ENCODE measurements around the gene CAMTA1. TPM values are rescaled to one million over a fixed set of nuclear protein-coding genes. Genes with fewer than 3 reads are reported as not detected.

Gene CAMTA1
- total RNA-seq, 1 donor from 2014 or later, result 77.6 TPM

- no peak for FAIRE-seq
- no peak overlapping the region for H3K4me3 ChIP-seq (ENCODE audit: insufficient read depth, low read depth, low read length)
- peaks cover 34% of the 10 kb centered on the region for H3K27me3 Mint-ChIP-seq (ENCODE audit: low read depth, unreplicated experiment)
Measured at GRCh38 chr1:7049913-7050625, 264.8 kb downstream of the CAMTA1 start.

GRCh38 chr1:7050751-7051665, 265.8 kb downstream of the CAMTA1 start:
- H3K36me3 ChIP-seq (ENCODE audit: insufficient read depth, low read length), result no peaks in the 10 kb centered on the region
- no peak overlapping the region for H3K4me3 ChIP-seq (ENCODE audit: insufficient read depth, low read depth, low read length)
- H3K27ac ChIP-seq (ENCODE audit: low read depth, low read length), result no peak overlapping the region
- Mint-ChIP-seq H3K27me3 (ENCODE audit: low read depth, unreplicated experiment) (peaks cover 40% of the 10 kb centered on the region), H3K36me3 (ENCODE audit: low read depth, unreplicated experiment) (peaks cover 5% of the 10 kb centered on the region), H3K27ac (ENCODE audit: unreplicated experiment) (no peak overlapping the region), H3K4me3 (ENCODE audit: unreplicated experiment) (no peak overlapping the region), H3K9me3 (ENCODE audit: unreplicated experiment) (peaks cover 16% of the 10 kb centered on the region), H3K4me1 (ENCODE audit: low read depth, unreplicated experiment) (peaks cover 11% of the 10 kb centered on the region)
- no peaks in the 10 kb centered on the region for H3K4me1 ChIP-seq (ENCODE audit: insufficient read depth, low read length)
- no peak overlapping the region for H3K4me2 ChIP-seq (ENCODE audit: low read length)
- FAIRE-seq (no peak), DNase-seq (ENCODE audit: low read depth) (no peak)
- no peak overlapping the region for H3K9ac ChIP-seq (ENCODE audit: low read length)
- no peak for TF ChIP-seq EZH2 (IDR thresholded peaks at IDR 0.05; ENCODE audit: insufficient read depth, low read length)
- no peak for TF ChIP-seq CTCF (IDR thresholded peaks at IDR 0.05; ENCODE audit: insufficient read depth, low read depth, low read length)
- H4K20me1 ChIP-seq (ENCODE audit: insufficient read depth, low read length), result no peaks in the 10 kb centered on the region
- H3K79me2 ChIP-seq (ENCODE audit: insufficient read depth, low read length), result no peaks in the 10 kb centered on the region
- peaks cover 8% of the 10 kb centered on the region for H3K9me3 ChIP-seq (ENCODE audit: insufficient read depth, low read depth, low read length)
- H2AFZ ChIP-seq (ENCODE audit: low read depth, low read length), result no peak overlapping the region
- no peaks in the 10 kb centered on the region for H3K27me3 ChIP-seq (ENCODE audit: insufficient read depth, low read length)

More at GRCh38 chr1:7049913-7050625, 264.8 kb downstream of the CAMTA1 start:
- H3K9me3 ChIP-seq (ENCODE audit: insufficient read depth, low read depth, low read length), result peaks cover 8% of the 10 kb centered on the region
- peaks cover 5% of the 10 kb centered on the region for H3K36me3 Mint-ChIP-seq (ENCODE audit: low read depth, unreplicated experiment)
- no peak overlapping the region for H3K27ac Mint-ChIP-seq (ENCODE audit: unreplicated experiment)
- no peaks in the 10 kb centered on the region for H3K36me3 ChIP-seq (ENCODE audit: insufficient read depth, low read length)
- no peak overlapping the region for H3K9ac ChIP-seq (ENCODE audit: low read length)
- H4K20me1 ChIP-seq (ENCODE audit: insufficient read depth, low read length), result no peaks in the 10 kb centered on the region
- no peaks in the 10 kb centered on the region for H3K79me2 ChIP-seq (ENCODE audit: insufficient read depth, low read length)
- H2AFZ ChIP-seq (ENCODE audit: low read depth, low read length), result no peak overlapping the region
- no peak overlapping the region for H3K27ac ChIP-seq (ENCODE audit: low read depth, low read length)
- no peaks in the 10 kb centered on the region for H3K4me1 ChIP-seq (ENCODE audit: insufficient read depth, low read length)
- H3K4me1 Mint-ChIP-seq (ENCODE audit: low read depth, unreplicated experiment), result peaks cover 11% of the 10 kb centered on the region
- TF ChIP-seq EZH2 (IDR thresholded peaks at IDR 0.05; ENCODE audit: insufficient read depth, low read length) (no peak), CTCF (IDR thresholded peaks at IDR 0.05; ENCODE audit: insufficient read depth, low read depth, low read length) (no peak)
- H3K27me3 ChIP-seq (ENCODE audit: insufficient read depth, low read length), result no peaks in the 10 kb centered on the region
- no peak overlapping the region for H3K4me2 ChIP-seq (ENCODE audit: low read length)
- DNase-seq (ENCODE audit: low read depth), result no peak
- peaks cover 16% of the 10 kb centered on the region for H3K9me3 Mint-ChIP-seq (ENCODE audit: unreplicated experiment)
- H3K4me3 Mint-ChIP-seq (ENCODE audit: unreplicated experiment), result no peak overlapping the region

All from astrocyte (in vitro differentiated cells and primary cell).